ENCODE results near the gene RAB31.
"Not testable (repeated sequence)": the region's sequence is repeated elsewhere in the genome, so short reads cannot be mapped to it uniquely, and the experiment has no call there.

The RAB31 gene

GRCh38 chr18:9839211-9839610, 131.1 kb downstream of the RAB31 start:
- DNase-seq (ENCODE audit: low read depth in 2 of 2) = no peak

GRCh38 chr18:9839853-9840252, 131.8 kb downstream of the RAB31 start:
- no peak for DNase-seq (ENCODE audit: low read depth in 2 of 2)

- DNase-seq (ENCODE audit: low read depth in 2 of 2) = no peak
Measured at GRCh38 chr18:9841752-9842151, 133.7 kb downstream of the RAB31 start.

GRCh38 chr18:9842448-9842847, 134.3 kb downstream of the RAB31 start:
- DNase-seq (ENCODE audit: low read depth in 2 of 2) = no peak

- no peak for DNase-seq (ENCODE audit: low read depth in 2 of 2)
Measured at GRCh38 chr18:9845256-9845655, 137.2 kb downstream of the RAB31 start.

GRCh38 chr18:9846162-9846925, 138.2 kb downstream of the RAB31 start:
- DNase-seq (ENCODE audit: low read depth in 2 of 2) = no peak

- DNase-seq (ENCODE audit: low read depth in 2 of 2) = no peak
Measured at GRCh38 chr18:9848170-9848879, 140.2 kb downstream of the RAB31 start.

GRCh38 chr18:9849407-9850283, 141.5 kb downstream of the RAB31 start:
- no peak for DNase-seq (ENCODE audit: low read depth in 2 of 2)

- no peak for DNase-seq (ENCODE audit: low read depth in 2 of 2)
Measured at GRCh38 chr18:9850309-9850708, 142.2 kb downstream of the RAB31 start.

GRCh38 chr18:9851511-9851910, 143.4 kb downstream of the RAB31 start:
- DNase-seq (ENCODE audit: low read depth in 2 of 2) = no peak

- no peak for DNase-seq (ENCODE audit: low read depth in 2 of 2)
Measured at GRCh38 chr18:9852266-9853081, 144.4 kb downstream of the RAB31 start.

GRCh38 chr18:9854801-9855676, 146.9 kb downstream of the RAB31 start:
- no peak for DNase-seq (ENCODE audit: low read depth in 2 of 2)

GRCh38 chr18:9855681-9856080, 147.6 kb downstream of the RAB31 start:
- no peak for DNase-seq (ENCODE audit: low read depth in 2 of 2)

GRCh38 chr18:9856092-9856491, 148.0 kb downstream of the RAB31 start:
- DNase-seq (ENCODE audit: low read depth in 2 of 2) = no peak

- not testable (repeated sequence) for DNase-seq (ENCODE audit: low read depth in 2 of 2)
Measured at GRCh38 chr18:9857479-9857998, 149.4 kb downstream of the RAB31 start.

GRCh38 chr18:9858642-9859041, 150.5 kb downstream of the RAB31 start:
- no peak for DNase-seq (ENCODE audit: low read depth in 2 of 2)

- no peak for DNase-seq (ENCODE audit: low read depth in 2 of 2)
Measured at GRCh38 chr18:9859232-9859631, 151.1 kb downstream of the RAB31 start.

- no peak for DNase-seq (ENCODE audit: low read depth in 2 of 2)
Measured at GRCh38 chr18:9860682-9861081, 152.6 kb downstream of the RAB31 start.

- no peak for DNase-seq (ENCODE audit: low read depth in 2 of 2)
Measured at GRCh38 chr18:9861157-9861556, 153.1 kb downstream of the RAB31 start.

GRCh38 chr18:9861933-9862332, 153.8 kb downstream of the RAB31 start:
- DNase-seq (ENCODE audit: low read depth in 2 of 2) = peak; percentile 22 to 25
